Nephron progenitor cell (in vitro differentiated cells): ENCODE data around the gene PRSS23.

Source experiments
- DNase-seq: peaks from one replicate; pipeline ENCODE4 v3.0.0; 2021
- H3K27ac Mint-ChIP-seq: 2 replicates; pipeline ENCODE4 v1.8.0; 2021; ENCODE audit warnings: mild to moderate bottlenecking, moderate library complexity, mixed read lengths
- H3K27me3 Mint-ChIP-seq: 2 replicates; pipeline ENCODE4 v1.8.0; 2021; ENCODE audit warnings: mild to moderate bottlenecking, low read depth, mixed read lengths; ENCODE audit not compliant: poor library complexity
- H3K36me3 Mint-ChIP-seq: 2 replicates; pipeline ENCODE4 v1.8.0; 2021; ENCODE audit warnings: low read depth, mixed read lengths
- H3K4me1 Mint-ChIP-seq: 2 replicates; pipeline ENCODE4 v1.8.0; 2021; ENCODE audit warnings: mixed read lengths
- H3K4me3 Mint-ChIP-seq: 2 replicates; pipeline ENCODE4 v1.8.0; 2021; ENCODE audit warnings: mild to moderate bottlenecking, moderate library complexity, mixed read lengths
- H3K9me3 Mint-ChIP-seq: 2 replicates; pipeline ENCODE4 v1.8.0; 2021; ENCODE audit warnings: mild to moderate bottlenecking, moderate library complexity, mixed read lengths
- TF ChIP-seq, protein P1 (sequence below): fragments of 200-600 bp; sonication (generic); IDR thresholded peaks from 2 replicates; pipeline ENCODE4 v1.5.0; 2021; ENCODE audit warnings: antibody characterized with exemption

The PRSS23 gene

DNA sequence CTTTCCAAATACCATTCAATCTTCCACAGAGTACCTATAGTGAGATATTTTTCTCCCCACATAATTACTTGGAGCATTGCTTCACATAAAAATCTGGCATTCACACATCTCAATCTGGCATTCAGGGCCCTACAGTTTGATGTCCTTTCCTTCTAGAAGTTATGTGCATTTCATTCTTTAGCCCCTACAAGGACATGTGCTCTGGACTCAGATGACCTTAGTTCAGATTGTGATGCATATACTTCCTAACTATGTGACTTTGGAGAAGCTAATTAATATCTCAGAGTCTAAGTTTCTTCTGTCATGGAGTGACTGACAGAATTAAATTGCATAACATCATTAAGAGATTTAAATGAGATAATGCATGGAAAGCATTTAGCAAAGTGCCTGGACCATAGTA is 25.9 kb upstream of the PRSS23 start:
- TF ChIP-seq, protein P1, sequence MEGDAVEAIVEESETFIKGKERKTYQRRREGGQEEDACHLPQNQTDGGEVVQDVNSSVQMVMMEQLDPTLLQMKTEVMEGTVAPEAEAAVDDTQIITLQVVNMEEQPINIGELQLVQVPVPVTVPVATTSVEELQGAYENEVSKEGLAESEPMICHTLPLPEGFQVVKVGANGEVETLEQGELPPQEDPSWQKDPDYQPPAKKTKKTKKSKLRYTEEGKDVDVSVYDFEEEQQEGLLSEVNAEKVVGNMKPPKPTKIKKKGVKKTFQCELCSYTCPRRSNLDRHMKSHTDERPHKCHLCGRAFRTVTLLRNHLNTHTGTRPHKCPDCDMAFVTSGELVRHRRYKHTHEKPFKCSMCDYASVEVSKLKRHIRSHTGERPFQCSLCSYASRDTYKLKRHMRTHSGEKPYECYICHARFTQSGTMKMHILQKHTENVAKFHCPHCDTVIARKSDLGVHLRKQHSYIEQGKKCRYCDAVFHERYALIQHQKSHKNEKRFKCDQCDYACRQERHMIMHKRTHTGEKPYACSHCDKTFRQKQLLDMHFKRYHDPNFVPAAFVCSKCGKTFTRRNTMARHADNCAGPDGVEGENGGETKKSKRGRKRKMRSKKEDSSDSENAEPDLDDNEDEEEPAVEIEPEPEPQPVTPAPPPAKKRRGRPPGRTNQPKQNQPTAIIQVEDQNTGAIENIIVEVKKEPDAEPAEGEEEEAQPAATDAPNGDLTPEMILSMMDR = no peak
- H3K27me3 Mint-ChIP-seq = no peaks in the 10 kb centered on the region
- H3K4me1 Mint-ChIP-seq = peaks cover 22% of the 10 kb centered on the region
- peaks cover 19% of the 10 kb centered on the region for H3K9me3 Mint-ChIP-seq
- no peaks in the 10 kb centered on the region for H3K36me3 Mint-ChIP-seq
- H3K27ac Mint-ChIP-seq = no peak overlapping the region
- DNase-seq = no peak
- H3K4me3 Mint-ChIP-seq = no peak overlapping the region

DNA sequence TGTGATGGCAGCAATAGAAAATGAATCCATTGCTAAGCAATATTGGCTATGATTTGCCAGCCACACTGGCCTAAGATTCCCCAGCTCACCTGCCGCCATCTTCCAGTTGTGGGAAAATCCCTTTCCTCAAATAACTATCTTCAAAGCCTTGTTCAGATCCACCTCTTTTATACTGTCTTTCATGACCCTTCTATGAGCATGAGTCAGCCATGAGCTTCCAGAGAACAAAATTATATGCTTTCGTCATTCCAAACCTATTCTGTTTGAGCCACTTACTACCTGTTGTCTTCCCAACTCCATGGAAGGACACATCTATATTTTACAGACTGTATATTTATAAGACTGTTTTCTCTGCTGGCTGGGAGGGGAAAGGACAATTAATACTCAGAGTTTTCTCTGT is 25.0 kb upstream of the PRSS23 start:
- peaks cover 19% of the 10 kb centered on the region for H3K9me3 Mint-ChIP-seq
- H3K27me3 Mint-ChIP-seq = no peaks in the 10 kb centered on the region
- no peak overlapping the region for H3K27ac Mint-ChIP-seq
- H3K36me3 Mint-ChIP-seq = no peaks in the 10 kb centered on the region
- no peak overlapping the region for H3K4me3 Mint-ChIP-seq
- peaks cover 23% of the 10 kb centered on the region for H3K4me1 Mint-ChIP-seq
- no peak for DNase-seq
- TF ChIP-seq, protein P1 = no peak

- Mint-ChIP-seq H3K27me3 (no peaks in the 10 kb centered on the region), H3K9me3 (no peaks in the 10 kb centered on the region), H3K27ac (no peak overlapping the region), H3K4me1 (peaks cover 37% of the 10 kb centered on the region), H3K36me3 (no peaks in the 10 kb centered on the region), H3K4me3 (no peak overlapping the region)
- no peak for DNase-seq
- TF ChIP-seq, protein P1 = no peak
Observed at GRCh38 chr11:86781546-86781945, 18.8 kb upstream of the PRSS23 start.

DNA sequence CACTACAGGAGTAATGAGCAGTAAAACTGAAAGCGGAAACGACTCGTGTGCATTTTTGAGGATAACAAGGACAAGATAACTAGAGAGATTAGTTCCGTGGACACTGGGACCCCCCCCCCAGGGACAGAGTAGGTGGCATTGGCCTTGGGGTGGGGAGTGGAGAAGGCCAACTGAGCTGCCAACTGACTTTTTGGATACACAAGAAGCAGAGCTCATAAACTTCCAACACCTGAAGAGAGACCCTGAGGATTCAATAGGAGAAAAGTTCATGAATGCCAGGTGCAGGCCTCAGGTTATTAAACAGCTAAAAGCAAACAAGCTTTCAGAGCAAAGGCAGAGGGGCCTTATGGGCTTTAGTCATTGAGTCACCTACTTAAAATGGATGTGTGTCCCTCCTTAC is 17.6 kb upstream of the PRSS23 start:
- Mint-ChIP-seq H3K4me3 (no peak overlapping the region), H3K36me3 (no peaks in the 10 kb centered on the region), H3K27ac (peak overlapping the region; percentile 86), H3K27me3 (no peaks in the 10 kb centered on the region), H3K4me1 (peaks cover 32% of the 10 kb centered on the region), H3K9me3 (no peaks in the 10 kb centered on the region)
- no peak for DNase-seq
- TF ChIP-seq, protein P1 = no peak

- peaks cover 29% of the 10 kb centered on the region for H3K4me1 Mint-ChIP-seq
- H3K9me3 Mint-ChIP-seq = no peaks in the 10 kb centered on the region
- TF ChIP-seq, protein P1 = no peak
- H3K27ac Mint-ChIP-seq = no peak overlapping the region
- H3K4me3 Mint-ChIP-seq = no peak overlapping the region
- H3K27me3 Mint-ChIP-seq = no peaks in the 10 kb centered on the region
- no peaks in the 10 kb centered on the region for H3K36me3 Mint-ChIP-seq
- no peak for DNase-seq
Observed at GRCh38 chr11:86783661-86784060, 16.7 kb upstream of the PRSS23 start.

DNA sequence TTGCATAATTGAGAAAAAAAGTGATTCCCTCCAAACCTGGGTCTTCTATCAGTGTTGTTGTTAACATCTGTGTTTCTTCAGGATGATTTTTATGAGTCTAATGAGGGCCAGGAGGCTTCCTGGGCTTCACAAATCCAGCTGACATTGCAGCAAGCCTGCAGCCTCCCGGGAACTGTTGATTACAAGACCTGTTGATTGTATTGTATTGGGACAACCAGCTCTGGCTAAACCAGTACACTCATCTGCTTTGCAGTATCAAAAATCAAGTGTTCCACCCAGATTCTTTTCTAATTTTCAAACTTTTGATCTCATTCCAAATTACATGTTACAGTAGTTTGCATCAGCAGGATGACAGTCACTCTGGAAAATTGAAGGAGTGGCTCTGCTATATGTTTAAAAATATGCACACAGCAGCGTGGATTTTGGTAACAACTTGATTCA is 16.1 kb upstream of the PRSS23 start:
- TF ChIP-seq, protein P1 = no peak
- Mint-ChIP-seq H3K4me3 (no peak overlapping the region), H3K27me3 (no peaks in the 10 kb centered on the region), H3K9me3 (no peaks in the 10 kb centered on the region), H3K36me3 (no peaks in the 10 kb centered on the region), H3K27ac (peak overlapping the region; percentile 55), H3K4me1 (peaks cover 29% of the 10 kb centered on the region)
- no peak for DNase-seq
